A549 treated with GW870086 at 1 μM for 4 hours (cell line): ENCODE data around the gene SEMG1. TPM values are rescaled to one million over a fixed set of nuclear protein-coding genes. Genes with fewer than 3 reads are reported as not detected.

Experiments used
- total RNA-seq: library from RNA; stranded (reverse); fragments of 200-300 nt; extraction: Qiagen RNA extraction; gene quantifications from 5 replicates; pipeline ENCODE4 v1.2.3, GENCODE V29; 2022; ENCODE audit warnings: low read depth

The SEMG1 gene, protein sequence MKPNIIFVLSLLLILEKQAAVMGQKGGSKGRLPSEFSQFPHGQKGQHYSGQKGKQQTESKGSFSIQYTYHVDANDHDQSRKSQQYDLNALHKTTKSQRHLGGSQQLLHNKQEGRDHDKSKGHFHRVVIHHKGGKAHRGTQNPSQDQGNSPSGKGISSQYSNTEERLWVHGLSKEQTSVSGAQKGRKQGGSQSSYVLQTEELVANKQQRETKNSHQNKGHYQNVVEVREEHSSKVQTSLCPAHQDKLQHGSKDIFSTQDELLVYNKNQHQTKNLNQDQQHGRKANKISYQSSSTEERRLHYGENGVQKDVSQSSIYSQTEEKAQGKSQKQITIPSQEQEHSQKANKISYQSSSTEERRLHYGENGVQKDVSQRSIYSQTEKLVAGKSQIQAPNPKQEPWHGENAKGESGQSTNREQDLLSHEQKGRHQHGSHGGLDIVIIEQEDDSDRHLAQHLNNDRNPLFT
- total RNA-seq = not detected in 5 replicates

DNA sequence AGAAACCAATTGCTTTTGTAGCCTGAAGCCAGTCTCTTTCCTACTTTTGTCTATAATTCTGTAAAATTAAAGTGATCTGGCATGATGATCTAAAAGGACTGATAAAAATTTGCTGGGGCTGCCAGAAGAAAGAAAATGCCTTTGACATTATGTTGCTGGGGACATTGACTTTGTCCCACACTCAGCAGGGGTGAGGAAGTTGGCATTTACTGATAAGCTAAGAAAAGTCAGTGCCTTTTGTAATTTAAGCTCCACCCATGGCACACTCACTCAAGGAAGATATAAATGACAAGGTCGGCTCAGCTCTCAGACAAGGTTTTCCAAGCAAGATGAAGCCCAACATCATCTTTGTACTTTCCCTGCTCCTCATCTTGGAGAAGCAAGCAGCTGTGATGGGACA is at the start of gene SEMG1:
TSS of gene SEMG1 (plus strand) at position 309 of the 400 bp plus-strand sequence. CDS start at position 330, 21 bp downstream.

DNA sequence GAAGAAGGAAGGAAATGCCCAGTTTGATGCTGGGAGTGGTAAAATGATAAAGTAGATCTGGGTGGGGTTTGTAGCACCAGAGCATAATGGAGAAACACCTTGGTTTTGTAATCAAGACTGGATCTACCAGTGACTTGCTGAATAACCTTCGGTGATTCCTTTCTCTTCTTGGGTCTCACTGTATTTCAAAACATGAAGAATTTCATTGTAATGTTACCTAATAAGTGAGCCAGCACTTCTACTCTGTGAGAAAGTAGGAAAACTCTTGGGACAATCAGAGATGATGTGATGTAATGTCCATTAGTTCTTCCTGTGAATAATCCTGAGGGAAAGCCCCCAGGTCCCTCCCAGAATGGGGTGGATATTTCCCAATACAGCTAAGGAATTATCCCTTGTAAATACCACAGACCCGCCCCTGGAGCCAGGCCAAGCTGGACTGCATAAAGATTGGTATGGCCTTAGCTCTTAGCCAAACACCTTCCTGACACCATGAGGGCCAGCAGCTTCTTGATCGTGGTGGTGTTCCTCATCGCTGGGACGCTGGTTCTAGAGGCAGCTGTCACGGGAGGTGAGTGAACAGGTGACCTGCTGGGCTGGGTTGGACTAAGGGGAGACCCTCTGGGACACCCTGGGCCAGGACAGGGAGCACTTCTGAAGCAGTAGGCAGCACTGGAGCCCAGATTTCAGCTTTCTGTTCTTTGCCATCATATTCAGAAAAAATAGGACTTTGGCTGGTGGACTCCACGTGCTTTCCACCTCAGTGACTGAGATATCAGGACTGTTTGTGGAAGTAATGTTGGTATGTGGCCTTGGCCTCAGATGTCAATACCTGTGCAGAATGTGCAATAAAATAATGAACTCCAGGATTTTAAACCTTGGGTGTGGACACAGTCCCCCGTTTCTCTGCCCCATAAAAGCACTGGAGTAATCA is 32.1 kb upstream of the SEMG1 start, which contains the start of gene PI3:
TSS of gene PI3 (plus strand) at position 469 of the 931 bp plus-strand sequence. CDS start at position 490, 21 bp downstream.

DNA sequence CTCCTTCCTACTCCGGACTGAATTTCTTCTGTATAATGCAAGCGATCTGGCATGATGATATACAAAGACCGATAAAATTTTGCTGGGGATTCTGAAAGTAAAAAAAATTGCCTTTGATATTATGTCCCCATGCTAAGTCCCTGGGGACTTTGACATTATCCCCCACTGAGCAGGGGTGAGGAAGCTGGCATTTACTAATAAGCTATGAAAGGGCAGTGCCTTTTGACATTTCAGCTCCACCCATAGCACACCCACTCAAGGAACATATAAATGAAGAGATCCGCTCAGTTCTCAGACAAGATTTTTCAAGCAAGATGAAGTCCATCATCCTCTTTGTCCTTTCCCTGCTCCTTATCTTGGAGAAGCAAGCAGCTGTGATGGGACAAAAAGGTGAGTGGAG is 14.2 kb downstream of the SEMG1 start, which contains the start of gene SEMG2:
TSS of gene SEMG2 (plus strand) at position 298 of the 400 bp plus-strand sequence. CDS start at position 315, 17 bp downstream.

DNA sequence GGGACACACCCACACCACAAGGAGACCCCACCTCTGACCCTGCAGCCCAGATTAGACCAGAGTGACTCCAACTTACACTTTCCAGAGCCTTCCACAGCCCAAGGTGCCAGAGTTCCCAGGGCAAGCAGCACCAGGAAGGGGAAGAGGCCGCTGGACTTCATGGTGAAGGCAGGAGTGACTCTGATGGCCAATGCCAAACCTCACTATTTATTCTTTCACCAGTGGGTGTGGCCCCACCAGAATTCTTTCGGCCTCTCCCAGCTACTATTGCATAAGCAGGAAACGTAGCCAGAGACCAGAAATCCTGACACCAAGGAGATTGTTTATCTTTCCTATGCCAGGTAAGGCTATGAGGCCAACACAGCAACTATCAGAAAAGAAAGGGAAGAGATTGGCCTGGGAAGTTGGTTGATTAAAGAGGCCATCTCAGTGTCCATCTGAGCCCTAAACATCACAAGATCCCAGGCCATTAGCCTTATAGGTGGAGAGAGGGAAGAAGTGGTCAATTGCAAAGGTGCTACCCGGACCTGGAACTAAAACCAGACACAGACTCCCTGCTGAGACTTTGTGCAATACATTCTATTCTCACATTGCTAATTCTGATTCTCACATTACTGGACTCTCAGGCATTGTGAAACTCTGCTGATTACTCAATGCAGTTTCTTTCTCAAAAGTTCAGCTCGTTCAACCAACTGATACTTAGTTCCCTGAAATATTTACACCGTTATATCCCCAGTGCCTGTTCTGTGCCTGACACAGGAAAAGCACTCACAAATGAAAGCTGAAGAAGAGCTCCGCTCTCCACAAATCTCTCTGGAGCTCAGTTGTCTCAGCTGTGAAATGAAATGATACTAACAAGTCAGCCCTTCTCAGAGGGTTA is 47.8 kb downstream of the SEMG1 start, which contains the start of gene SLPI:
TSS of gene SLPI (minus strand) at position 182 of the 880 bp plus-strand sequence. CDS start at position 161, 21 bp downstream.

Other genes with a start within 250 kb of the SEMG1 start
- gene TOMM34, start 246.6 kb upstream of the SEMG1 start, total RNA-seq = 41.0 to 48.1 TPM (median 42.3 TPM) in 5 replicates
- gene STK4, start 240.5 kb upstream of the SEMG1 start, total RNA-seq = 11.1 to 14.8 TPM (median 14.0 TPM) in 5 replicates
- gene KCNS1, start 105.9 kb upstream of the SEMG1 start, total RNA-seq = not detected in 5 replicates
- gene WFDC5, start 91.9 kb upstream of the SEMG1 start, total RNA-seq = not detected in 5 replicates
- gene WFDC12, start 82.6 kb upstream of the SEMG1 start, total RNA-seq = not detected in 5 replicates
- 2.1 to 4.7 TPM (median 2.7 TPM) in 5 replicates for gene PI3, start 32.1 kb upstream of the SEMG1 start, total RNA-seq
- not detected in 5 replicates for gene SEMG2, start 14.3 kb downstream of the SEMG1 start, total RNA-seq
- 10.3 to 12.4 TPM (median 11.8 TPM) in 5 replicates for gene SLPI, start 47.5 kb downstream of the SEMG1 start, total RNA-seq
- gene RBPJL, start 99.8 kb downstream of the SEMG1 start, total RNA-seq = not detected in 5 replicates
- gene MATN4, start 101.3 kb downstream of the SEMG1 start, total RNA-seq = 0.14 to 0.22 TPM (median 0.17 TPM) in 4 of 5 replicates, not detected in the other
- gene SDC4, start 141.4 kb downstream of the SEMG1 start, total RNA-seq = 128 to 148 TPM (median 143 TPM) in 5 replicates
- gene SYS1, start 156.1 kb downstream of the SEMG1 start, total RNA-seq = 28.2 to 34.9 TPM (median 30.6 TPM) in 5 replicates
- gene TP53TG5, start 171.3 kb downstream of the SEMG1 start, total RNA-seq = not detected in 5 replicates
- 25.1 to 32.4 TPM (median 27.5 TPM) in 5 replicates for gene DBNDD2, start 201.3 kb downstream of the SEMG1 start, total RNA-seq
- gene PIGT, start 209.1 kb downstream of the SEMG1 start, total RNA-seq = 88.3 to 102 TPM (median 98.9 TPM) in 5 replicates